B cell (primary cell): ENCODE measurements around the gene TKFC. TPM values are rescaled to one million over a fixed set of nuclear protein-coding genes. Genes with fewer than 3 reads are reported as not detected.

Experiments used
- ATAC-seq: fragments of 200-7000 bp; cut with Tn5 transposase; one replicate; pipeline ENCODE4 v1.10.0; 2021; ENCODE audit warnings: low read depth, mild to moderate bottlenecking, moderate number of reproducible peaks, moderate library complexity
- CTCF ChIA-PET: fragments of 350-600 bp; sonication (Branson Sonifier 250); formaldehyde crosslinking; loops from one replicate; lab custom pipeline; 2021; ENCODE audit warnings: antibody characterized with exemption, inconsistent platforms; lab: Charles Lee
- POLR2A ChIA-PET: fragments of 350-600 bp; sonication (Branson Sonifier 250); formaldehyde crosslinking; loops from one replicate; lab custom pipeline; 2021; ENCODE audit warnings: antibody characterized with exemption; lab: Charles Lee
- DNase-seq: peaks from one replicate; pipeline ENCODE4 v3.0.0; 2013
- H2AFZ ChIP-seq: 2 replicates; pipeline ENCODE4 v1.6.1; 2012; ENCODE audit warnings: mild to moderate bottlenecking, low read depth, low read length; ENCODE audit not compliant: insufficient read depth, poor library complexity, severe bottlenecking
- H3K27ac ChIP-seq, 2 donors: 1 replicate in 1 of 2; 2 replicates in 1 of 2; pipeline ENCODE4 v1.5.1; 2012 to 2013; ENCODE audit warnings: low read length in 2 of 2, mild to moderate bottlenecking in 2 of 2, moderate library complexity in 1 of 2
- H3K27me3 ChIP-seq, 4 experiments: fragments of 200-600 bp in 1 of 4; sonication (generic) in 1 of 4; replicated peaks in 1 of 4; 1 replicate in 2 of 4; 2 replicates in 2 of 4; pipeline versions ENCODE4 v1.6.1 to v1.7.0; 2013 to 2016; ENCODE audit warnings: low read length in 3 of 4, mild to moderate bottlenecking in 2 of 4, mixed read lengths in 1 of 4, moderate library complexity in 1 of 4; ENCODE audit not compliant: insufficient read depth in 4 of 4, control insufficient read depth in 3 of 4; ENCODE audit errors: control extremely low read depth in 1 of 4
- H3K36me3 ChIP-seq, 2 experiments: replicated peaks in 1 of 2; 1 replicate in 1 of 2; 2 replicates in 1 of 2; pipeline versions ENCODE4 v1.6.1 to v1.7.1; 2013; ENCODE audit warnings: low read length in 1 of 2; ENCODE audit not compliant: insufficient read depth in 2 of 2, control insufficient read depth in 1 of 2; ENCODE audit errors: control extremely low read depth in 1 of 2, extremely low read depth in 1 of 2
- H3K4me1 ChIP-seq, 2 donors: fragments of 200-600 bp in 1 of 2; sonication (generic) in 1 of 2; 1 replicate in 1 of 2; 2 replicates in 1 of 2; pipeline versions ENCODE4 v1.5.1 to v1.6.1; 2013 to 2017; ENCODE audit warnings: low read length in 2 of 2; ENCODE audit not compliant: control insufficient read depth in 2 of 2, insufficient read depth in 2 of 2
- H3K4me2 ChIP-seq: replicated peaks from 2 replicates; pipeline ENCODE3; 2012; ENCODE audit warnings: mild to moderate bottlenecking, low read depth, low read length; ENCODE audit not compliant: poor library complexity, severe bottlenecking
- H3K4me3 ChIP-seq, 5 experiments: fragments of 200-600 bp in 1 of 5; sonication (generic) in 1 of 5; 1 replicate in 3 of 5; 2 replicates in 2 of 5; pipeline versions ENCODE4 v1.5.1 to v1.7.0; 2011 to 2016; ENCODE audit warnings: low read length in 4 of 5, mild to moderate bottlenecking in 4 of 5, low read depth in 2 of 5, control low read depth in 1 of 5, moderate library complexity in 1 of 5; ENCODE audit not compliant: insufficient read depth in 1 of 5; ENCODE audit errors: control extremely low read depth in 1 of 5, extremely low read depth in 1 of 5
- H3K79me2 ChIP-seq: fragments of 200-600 bp; sonication (generic); one replicate; pipeline ENCODE4 v1.6.0; 2016; ENCODE audit warnings: low read length; ENCODE audit not compliant: control insufficient read depth, insufficient read depth
- H3K9ac ChIP-seq: fragments of 200-600 bp; sonication (generic); 2 replicates; pipeline ENCODE4 v1.6.1; 2017; ENCODE audit warnings: mild to moderate bottlenecking, low read length, moderate library complexity
- H3K9me3 ChIP-seq, 3 donors: one replicate each; pipeline versions ENCODE4 v1.6.1 to v1.7.1; 2013; ENCODE audit warnings: low read length in 2 of 3; ENCODE audit not compliant: control insufficient read depth in 2 of 3, insufficient read depth in 1 of 3; ENCODE audit errors: control extremely low read depth in 1 of 3
- H4K20me1 ChIP-seq: 2 replicates; pipeline ENCODE4 v1.6.0; 2012; ENCODE audit warnings: mild to moderate bottlenecking, low read length; ENCODE audit not compliant: insufficient read depth, control insufficient read depth, poor library complexity, severe bottlenecking
- H3K27ac Mint-ChIP-seq: one replicate; pipeline ENCODE4 v1.8.0; 2021; ENCODE audit warnings: mixed read lengths
- H3K27me3 Mint-ChIP-seq: one replicate; pipeline ENCODE4 v1.8.0; 2021; ENCODE audit warnings: mixed read lengths
- H3K4me1 Mint-ChIP-seq: one replicate; pipeline ENCODE4 v1.8.0; 2021; ENCODE audit warnings: mixed read lengths
- H3K4me3 Mint-ChIP-seq: one replicate; pipeline ENCODE4 v1.8.0; 2021; ENCODE audit warnings: mixed read lengths
- H3K9me3 Mint-ChIP-seq: one replicate; pipeline ENCODE4 v1.8.0; 2022; ENCODE audit warnings: mixed read lengths; ENCODE audit not compliant: insufficient read depth
- EZH2 ChIP-seq: IDR thresholded peaks from 2 replicates; pipeline ENCODE4 v1.6.1; 2012; ENCODE audit warnings: borderline replicate concordance, low read depth, mild to moderate bottlenecking, moderate library complexity, low read length; ENCODE audit not compliant: insufficient read depth, poor library complexity, severe bottlenecking
- WGBS: methylation state at CpG from one replicate; pipeline ENCODE4 v1.1.5; 2013; ENCODE audit warnings: missing lambda C conversion rate; ENCODE audit not compliant: insufficient coverage; 5-methylcytosine and 5-hydroxymethylcytosine counted together
- intact Hi-C: fragments of 100-400 bp; cut with micrococcal nuclease; formaldehyde crosslinking; loops from one replicate; pipeline ENCODE4 v1.10.0; 2022
- polyA plus RNA-seq: library from polyadenylated mRNA; depleted of rRNA; stranded (reverse); fragments of >200 nt; gene quantifications from 2 replicates; pipeline ENCODE4 v1.2.3, GENCODE V29; 2012
- total RNA-seq, 2 donors: library from RNA; stranded (reverse); fragments of 120-200 nt in 1 of 2; gene quantifications; 1 replicate in 1 of 2; 2 replicates in 1 of 2; pipeline versions ENCODE4 v1.2.3 to v1.2.4, GENCODE V29; 2013 to 2022
- TF ChIP-seq, protein P1 (sequence below): fragments of 200-600 bp; IDR thresholded peaks from one replicate; pipeline ENCODE4 v1.8.0; 2022; ENCODE audit warnings: antibody characterized with exemption, mild to moderate bottlenecking

TKFC gene
- total and polyA plus RNA-seq, 2 donors (not counting 1 experiment from before 2014, with no cell fraction given) = 82.3 to 86.3 TPM

GRCh38 chr11:61343792-61344745 lies 11.0 kb downstream of the TKFC start:
- H3K9me3 Mint-ChIP-seq = no peaks in the 10 kb centered on the region
- peaks cover 28% of the 10 kb centered on the region for H3K4me1 Mint-ChIP-seq
- Histone ChIP-seq H3K4me1 (peaks cover 0 to 6% of the 10 kb centered on the region in 2 donors), H3K79me2 (peaks cover 6% of the 10 kb centered on the region), H3K27ac (peak overlapping the region in 1 of 2 donors; percentile 66), H3K4me2 (no peak overlapping the region), H2AFZ (no peak overlapping the region), H4K20me1 (peaks cover 22% of the 10 kb centered on the region), H3K9me3 (no peaks in the 10 kb centered on the region), H3K36me3 (peaks cover 0 to 44% of the 10 kb centered on the region in 2 experiments), H3K27me3 (no peaks in the 10 kb centered on the region), H3K4me3 (no peak overlapping the region), H3K9ac (no peak overlapping the region)
- H3K27me3 Mint-ChIP-seq = no peaks in the 10 kb centered on the region
- WGBS = 96% methylated on average over 19 of the region's 29 CpGs
- intact Hi-C loops = no loop called here
- H3K27ac Mint-ChIP-seq = peak overlapping the region; percentile 74
- DNase-seq (no peak), ATAC-seq (no peak)
- ChIA-PET POLR2A (interaction anchor here (2.0 kb wide), 1 partner anchor 17 kb away, joined by 9 read pairs; the partner anchor contains the start of genes CYB561A3 and TMEM138), CTCF (interaction anchor here (11.2 kb wide), 1 partner anchor 41 kb away, joined by 649 read pairs; no protein-coding TSS in a partner anchor)
- H3K4me3 Mint-ChIP-seq = no peak overlapping the region
- no peak for TF ChIP-seq EZH2
- TF ChIP-seq, protein P1, sequence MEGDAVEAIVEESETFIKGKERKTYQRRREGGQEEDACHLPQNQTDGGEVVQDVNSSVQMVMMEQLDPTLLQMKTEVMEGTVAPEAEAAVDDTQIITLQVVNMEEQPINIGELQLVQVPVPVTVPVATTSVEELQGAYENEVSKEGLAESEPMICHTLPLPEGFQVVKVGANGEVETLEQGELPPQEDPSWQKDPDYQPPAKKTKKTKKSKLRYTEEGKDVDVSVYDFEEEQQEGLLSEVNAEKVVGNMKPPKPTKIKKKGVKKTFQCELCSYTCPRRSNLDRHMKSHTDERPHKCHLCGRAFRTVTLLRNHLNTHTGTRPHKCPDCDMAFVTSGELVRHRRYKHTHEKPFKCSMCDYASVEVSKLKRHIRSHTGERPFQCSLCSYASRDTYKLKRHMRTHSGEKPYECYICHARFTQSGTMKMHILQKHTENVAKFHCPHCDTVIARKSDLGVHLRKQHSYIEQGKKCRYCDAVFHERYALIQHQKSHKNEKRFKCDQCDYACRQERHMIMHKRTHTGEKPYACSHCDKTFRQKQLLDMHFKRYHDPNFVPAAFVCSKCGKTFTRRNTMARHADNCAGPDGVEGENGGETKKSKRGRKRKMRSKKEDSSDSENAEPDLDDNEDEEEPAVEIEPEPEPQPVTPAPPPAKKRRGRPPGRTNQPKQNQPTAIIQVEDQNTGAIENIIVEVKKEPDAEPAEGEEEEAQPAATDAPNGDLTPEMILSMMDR = no peak
